Measurements from ENCODE around the gene CTNND2. TPM values are rescaled to one million over a fixed set of nuclear protein-coding genes. Genes with fewer than 3 reads are reported as not detected.

Gene CTNND2
- total and polyA plus RNA-seq, 9 of the 15 experiments (the other 6 are each of a cell fraction or from before 2014, with no cell fraction given): 0.03 to 0.35 TPM; not detected in 7

- no peak for TF ChIP-seq ZNF740 (CRISPR knock-in tag; IDR thresholded peaks at IDR 0.05)
- TF ChIP-seq ZNF740 (tag; IDR thresholded peaks at IDR 0.05): no peak
- TF ChIP-seq TSC22D4 (tag; IDR thresholded peaks at IDR 0.05): 0 out of 2 replicates have a peak, but pooled peaks have one; percentile 38
These were observed 663.7 kb downstream of the CTNND2 start (continued) for GRCh38 chr5:11240293-11241190.

DNA sequence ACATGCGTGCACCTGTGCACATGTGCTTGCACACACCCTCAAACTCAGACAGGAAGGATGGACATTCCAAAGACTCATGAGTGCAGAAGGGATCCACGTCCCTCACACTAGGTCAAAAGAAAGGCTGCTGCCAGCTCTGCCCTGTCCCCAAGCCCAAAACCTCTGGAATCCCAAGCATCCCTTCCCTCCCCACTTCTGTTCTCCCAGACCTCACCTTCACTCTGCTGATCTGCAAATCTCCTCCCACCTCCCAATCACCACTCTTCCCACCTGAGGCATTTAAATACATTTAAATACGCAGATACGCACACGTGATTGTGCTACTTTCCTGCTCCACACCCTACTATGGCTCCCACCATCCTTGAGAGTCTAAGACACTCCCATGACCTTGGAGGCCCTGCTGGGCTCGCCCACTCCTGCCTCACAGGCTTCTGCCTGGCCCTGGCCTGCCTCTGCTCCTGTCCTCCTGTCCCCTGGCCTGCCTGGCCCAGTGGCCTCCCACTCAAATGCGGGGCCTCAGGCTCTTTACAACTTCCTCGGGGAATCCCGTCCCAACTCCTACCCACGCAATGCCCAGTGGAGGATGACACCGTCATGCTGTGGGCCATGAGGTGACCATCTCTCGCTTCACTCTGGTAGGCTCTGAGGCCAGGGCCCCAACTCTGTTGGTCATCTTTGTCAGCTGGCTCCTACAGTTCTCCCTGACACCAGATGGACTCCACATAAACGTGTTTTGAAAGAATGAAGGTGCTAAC, 664.8 kb downstream of the CTNND2 start:
- intact Hi-C loops (cut with micrococcal nuclease): no loop called here
- ATAC-seq: no peak
- no peak for TF ChIP-seq HLTF (IDR thresholded peaks at IDR 0.05)
- no peak for TF ChIP-seq CC2D1A (IDR thresholded peaks at IDR 0.05)
- no peak for TF ChIP-seq NFXL1 (CRISPR knock-in tag; IDR thresholded peaks at IDR 0.05)
- no peak for TF ChIP-seq GMEB1 (CRISPR knock-in tag; IDR thresholded peaks at IDR 0.05)
- no peak for TF ChIP-seq TAF1 (IDR thresholded peaks at IDR 0.05; ENCODE audit: control insufficient read depth, extremely low read depth, insufficient read depth, low read length, severe bottlenecking)
- no peak for TF ChIP-seq NR3C1 (CRISPR knock-in tag; IDR thresholded peaks at IDR 0.05)
- TF ChIP-seq, protein P1, sequence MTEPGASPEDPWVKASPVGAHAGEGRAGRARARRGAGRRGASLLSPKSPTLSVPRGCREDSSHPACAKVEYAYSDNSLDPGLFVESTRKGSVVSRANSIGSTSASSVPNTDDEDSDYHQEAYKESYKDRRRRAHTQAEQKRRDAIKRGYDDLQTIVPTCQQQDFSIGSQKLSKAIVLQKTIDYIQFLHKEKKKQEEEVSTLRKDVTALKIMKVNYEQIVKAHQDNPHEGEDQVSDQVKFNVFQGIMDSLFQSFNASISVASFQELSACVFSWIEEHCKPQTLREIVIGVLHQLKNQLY (CRISPR knock-in tag; conservative IDR thresholded peaks at IDR 0.05): no peak
- TF ChIP-seq ZNF133 (CRISPR knock-in tag; IDR thresholded peaks at IDR 0.05): no peak
- TF ChIP-seq HOXB6 (CRISPR knock-in tag; IDR thresholded peaks at IDR 0.05; ENCODE audit: borderline replicate concordance): no peak
- TF ChIP-seq CBX2 (IDR thresholded peaks at IDR 0.05; ENCODE audit: insufficient read depth, low read length, poor library complexity, severe bottlenecking): no peak

More for the DNA sequence above, 664.8 kb downstream of the CTNND2 start:
- H4K20me1 ChIP-seq (replicated peaks; ENCODE audit: control insufficient read depth, insufficient read depth, low read length): no peaks in the 10 kb centered on the region
- no peaks in the 10 kb centered on the region for H3K9me1 ChIP-seq (ENCODE audit: control insufficient read depth, insufficient read depth, low read length)
- FAIRE-seq (no peak), DNase-seq (ENCODE audit: extremely low read depth in 1 of 4, low spot score in 3 of 4) (no peak)
- H3K36me3 ChIP-seq (ENCODE audit: control insufficient read depth, insufficient read depth, low read length): no peaks in the 10 kb centered on the region
- H3K4me1 ChIP-seq (replicated peaks in 1 of 2; ENCODE audit: control insufficient read depth in 2 of 2, insufficient read depth in 2 of 2, low read length in 2 of 2): no peaks in the 10 kb centered on the region
- in situ Hi-C loops (cut with MboI): no loop called here
- H3K79me2 ChIP-seq (ENCODE audit: control insufficient read depth, insufficient read depth, low read length): no peaks in the 10 kb centered on the region
- no peak overlapping the region for H3K4me2 ChIP-seq (ENCODE audit: insufficient read depth, low read length)
- H3K27me3 ChIP-seq (ENCODE audit: control insufficient read depth in 2 of 2, insufficient read depth in 2 of 2, low read length in 2 of 2): no peaks in the 10 kb centered on the region
- CTCF ChIA-PET (ENCODE audit: low intra/inter-chr PET ratio): no interaction called here
- H3K9me3 ChIP-seq (replicated peaks; ENCODE audit: control insufficient read depth, insufficient read depth, low read depth, low read length): no peaks in the 10 kb centered on the region
- H3K9ac ChIP-seq (ENCODE audit: insufficient read depth in 1 of 2, low read depth in 2 of 2, low read length in 2 of 2): no peak overlapping the region
- H3K4me3 ChIP-seq: no peak overlapping the region
- BruUV-seq (replicated peaks): no TSS peak
- 2% methylated on average over 13 of the region's 13 CpGs for WGBS (ENCODE audit: insufficient coverage, low coverage, missing lambda C conversion rate)
- POLR2A ChIA-PET: interaction anchor here (0.6 kb wide), 1 partner anchor 20 kb away, joined by 7 read pairs; no protein-coding TSS in a partner anchor
- H3K27ac ChIP-seq (ENCODE audit: extremely low read depth, low read depth, low read length): no peak overlapping the region
- no peak overlapping the region for H2AFZ ChIP-seq (ENCODE audit: low read depth, low read length)

Data from K562 (cell line).